WERI-Rb-1 (cell line): Measurements from ENCODE around the gene TEP1.
"Not testable (repeated sequence)": the region's sequence is repeated elsewhere in the genome, so short reads cannot be mapped to it uniquely, and the experiment has no call there.

Experiments used
- DNase-seq: peaks from one replicate; pipeline ENCODE4 v3.0.0-alpha.2; 2020
- H3K27ac ChIP-seq: fragments of 250-450 bp; sonication (Bioruptor Pico); 2 replicates; pipeline ENCODE4 v1.5.1; 2020; ENCODE audit warnings: mild to moderate bottlenecking, moderate library complexity
- H3K27me3 ChIP-seq: fragments of 250-450 bp; sonication (Bioruptor Pico); 2 replicates; pipeline ENCODE4 v1.5.1; 2021; ENCODE audit warnings: mild to moderate bottlenecking, low read depth, moderate library complexity; ENCODE audit not compliant: insufficient read depth, severe bottlenecking
- H3K36me3 ChIP-seq: fragments of 250-450 bp; sonication (Bioruptor Pico); 2 replicates; pipeline ENCODE4 v1.5.1; 2020; ENCODE audit warnings: mild to moderate bottlenecking, moderate library complexity
- H3K4me3 ChIP-seq: 2 replicates; pipeline ENCODE4 v1.5.1; 2011; ENCODE audit warnings: low read depth, mild to moderate bottlenecking, control low read depth, low read length
- H3K9me3 ChIP-seq: fragments of 250-450 bp; sonication (Bioruptor Pico); 2 replicates; pipeline ENCODE4 v1.5.1; 2021; ENCODE audit warnings: mild to moderate bottlenecking, moderate library complexity; ENCODE audit not compliant: severe bottlenecking
- CTCF ChIP-seq: IDR thresholded peaks from 2 replicates; pipeline ENCODE4 v1.5.1; 2011; ENCODE audit warnings: low read depth, mild to moderate bottlenecking, control low read depth, inconsistent platforms, low read length

The TEP1 gene

DNA sequence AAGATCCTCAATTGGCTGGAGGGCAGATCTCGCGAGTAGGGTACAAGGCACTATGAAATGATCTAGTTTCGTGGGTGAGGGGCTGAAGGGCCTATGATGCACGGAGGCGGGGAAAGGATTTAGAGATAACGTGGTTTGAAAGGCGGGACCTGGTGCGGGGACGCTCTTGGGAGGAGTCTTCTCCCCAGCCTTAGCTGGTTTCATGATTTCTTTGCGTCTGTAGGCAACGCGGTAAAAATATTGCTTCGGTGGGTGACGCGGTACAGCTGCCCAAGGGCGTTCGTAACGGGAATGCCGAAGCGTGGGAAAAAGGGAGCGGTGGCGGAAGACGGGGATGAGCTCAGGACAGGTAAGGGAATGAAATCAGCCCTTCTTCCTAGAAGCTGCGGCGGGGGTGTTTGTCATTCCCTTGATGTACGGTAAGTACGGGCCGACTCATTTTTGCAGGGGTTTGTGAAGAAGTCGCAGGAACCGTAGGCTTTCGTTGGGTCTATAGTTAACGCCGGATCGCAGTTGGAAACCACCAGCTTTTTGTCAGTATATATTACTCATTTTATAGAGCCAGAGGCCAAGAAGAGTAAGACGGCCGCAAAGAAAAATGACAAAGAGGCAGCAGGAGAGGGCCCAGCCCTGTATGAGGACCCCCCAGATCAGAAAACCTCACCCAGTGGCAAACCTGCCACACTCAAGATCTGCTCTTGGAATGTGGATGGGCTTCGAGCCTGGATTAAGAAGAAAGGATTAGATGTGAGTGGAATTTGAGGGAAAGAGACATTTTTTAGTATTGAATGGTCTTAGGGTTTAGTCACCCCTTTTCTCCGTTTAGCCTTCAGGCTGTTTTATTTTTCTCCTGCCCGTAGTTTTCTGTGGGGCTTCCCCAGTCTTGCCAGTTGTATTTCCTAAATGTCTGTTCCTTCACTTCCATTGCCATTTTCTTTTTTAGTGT, 42.3 kb upstream of the TEP1 start:
- peak; percentile 83 for DNase-seq
- H3K9me3 ChIP-seq: no peaks in the 10 kb centered on the region
- no peaks in the 10 kb centered on the region for H3K27me3 ChIP-seq
- H3K27ac ChIP-seq: peak overlapping the region; percentile 98
- H3K4me3 ChIP-seq: peak overlapping the region; percentile 89
- H3K36me3 ChIP-seq: peaks cover 81% of the 10 kb centered on the region
- TF ChIP-seq CTCF: no peak

DNA sequence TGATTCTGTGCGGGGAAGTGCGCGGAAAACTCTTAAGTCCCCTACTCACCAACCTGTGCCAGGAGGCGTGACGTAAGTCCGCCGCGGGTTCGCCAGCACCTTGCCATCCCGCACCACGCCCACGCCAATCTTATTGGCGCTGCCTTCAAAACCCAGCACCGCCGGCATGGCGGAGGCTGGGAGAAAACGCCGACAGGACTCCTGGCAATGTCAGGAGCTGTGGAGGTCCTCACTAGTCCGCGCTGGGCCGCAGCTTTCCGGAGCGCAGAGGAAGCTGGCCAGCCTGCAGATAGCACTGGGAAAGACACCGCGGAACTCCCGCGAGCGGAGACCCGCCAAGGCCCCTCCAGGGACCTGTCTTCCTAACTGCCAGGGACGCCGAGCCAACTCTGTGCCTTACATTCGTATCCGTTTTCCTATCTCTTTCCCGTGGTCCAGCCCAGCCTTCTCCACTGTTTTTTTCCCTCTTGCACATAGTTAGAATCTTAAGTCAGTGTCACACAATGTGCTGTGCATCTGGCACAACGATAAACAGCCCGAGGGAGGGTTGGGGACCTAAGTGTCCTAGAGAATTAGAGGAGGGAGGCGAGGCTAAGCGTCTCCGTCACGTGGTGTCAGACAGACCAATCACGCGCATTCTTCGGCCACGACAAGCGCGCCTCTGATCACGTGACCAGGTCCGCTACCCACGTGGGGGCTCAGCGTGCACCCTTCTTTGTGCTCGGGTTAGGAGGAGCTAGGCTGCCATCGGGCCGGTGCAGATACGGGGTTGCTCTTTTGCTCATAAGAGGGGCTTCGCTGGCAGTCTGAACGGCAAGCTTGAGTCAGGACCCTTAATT, 41.4 kb upstream of the TEP1 start, which contains the start of the genes APEX1 and OSGEP:
TSS of gene APEX1 (plus strand) at position 711 of the 839 bp plus-strand sequence. CDS start 420 bp downstream, outside the sequence.
TSS of gene OSGEP (minus strand) at position 297 of the 839 bp plus-strand sequence. CDS start at position 168, 129 bp downstream.
- H3K9me3 ChIP-seq: no peaks in the 10 kb centered on the region

GRCh38 chr14:20452831-20453230, 39.5 kb upstream of the TEP1 start:
- DNase-seq, H3K9me3 ChIP-seq, H3K4me3 ChIP-seq, H3K27ac ChIP-seq, H3K27me3 ChIP-seq: not testable (repeated sequence)
- peaks cover 81% of the 10 kb centered on the region for H3K36me3 ChIP-seq

More for the DNA sequence above, 41.4 kb upstream of the TEP1 start, which contains the start of the genes APEX1 and OSGEP:
- TF ChIP-seq CTCF: no peak
- H3K36me3 ChIP-seq: peaks cover 81% of the 10 kb centered on the region
- peak; percentile 98 for DNase-seq
- peak within 1 kb of the TSS; percentile 89 for H3K4me3 ChIP-seq
- H3K27me3 ChIP-seq: no peaks in the 10 kb centered on the region
- H3K27ac ChIP-seq: peak within 1 kb of the TSS; percentile 98

DNA sequence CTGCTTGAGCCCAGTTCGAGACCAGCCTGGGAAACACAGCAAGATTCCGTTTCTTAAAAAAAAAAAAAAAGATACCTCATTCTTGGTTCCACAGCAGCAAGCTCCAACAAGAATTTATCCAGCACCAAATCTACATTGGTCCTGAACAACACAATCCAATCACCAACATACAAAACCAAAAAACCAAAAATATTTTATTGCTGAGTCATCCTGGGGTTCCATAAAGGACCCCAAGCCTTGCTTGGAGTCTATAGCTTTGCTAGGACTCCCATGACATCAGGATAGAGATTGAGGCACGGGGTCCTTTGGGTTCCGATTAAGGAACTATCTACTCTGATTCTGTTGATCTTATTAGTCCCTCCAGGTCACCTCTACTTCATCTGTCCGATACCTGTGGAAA, 33.6 kb upstream of the TEP1 start:
- H3K27me3 ChIP-seq: no peaks in the 10 kb centered on the region
- H3K36me3 ChIP-seq: peaks cover 77% of the 10 kb centered on the region
- peak overlapping the region; percentile 41 for H3K27ac ChIP-seq
- H3K9me3 ChIP-seq: no peaks in the 10 kb centered on the region
- H3K4me3 ChIP-seq: no peak overlapping the region
- TF ChIP-seq CTCF: no peak
- DNase-seq: no peak

DNA sequence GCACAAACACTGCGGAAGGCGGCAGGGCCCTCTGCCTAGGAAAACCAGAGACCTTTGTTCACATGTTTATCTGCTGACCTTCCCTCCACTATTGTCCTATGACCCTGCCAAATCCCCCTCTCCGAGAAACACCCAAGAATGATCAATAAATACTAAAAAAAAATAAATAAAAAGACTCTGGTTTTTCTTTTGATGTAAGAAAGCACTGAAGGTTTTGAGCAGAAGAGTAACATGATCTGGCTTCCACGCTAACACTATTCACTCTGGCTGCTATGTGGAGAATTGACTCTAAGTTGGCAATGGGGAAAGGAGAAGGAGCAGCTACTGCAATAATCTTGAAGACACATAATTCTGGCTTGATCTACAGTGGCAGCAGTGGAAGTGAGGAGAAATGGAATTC, 30.3 kb upstream of the TEP1 start:
- not testable (repeated sequence) for H3K27me3 ChIP-seq, DNase-seq, H3K9me3 ChIP-seq, H3K27ac ChIP-seq, H3K4me3 ChIP-seq
- peaks cover 45% of the 10 kb centered on the region for H3K36me3 ChIP-seq

GRCh38 chr14:20441461-20441860, 28.2 kb upstream of the TEP1 start:
- Histone ChIP-seq H3K9me3 (no peaks in the 10 kb centered on the region), H3K27me3 (no peaks in the 10 kb centered on the region), H3K4me3 (no peak overlapping the region), H3K36me3 (peaks cover 23% of the 10 kb centered on the region), H3K27ac (no peak overlapping the region)
- no peak for DNase-seq
- no peak for TF ChIP-seq CTCF
